Right atrium auricular region (tissue), 2 donors: ENCODE data around the gene GRPEL2. TPM values are rescaled to one million over a fixed set of nuclear protein-coding genes. Genes with fewer than 3 reads are reported as not detected.

ENCODE experiments used
- DNase-seq: peaks from one replicate; pipeline ENCODE4 v3.0.0-alpha.2; 2019; ENCODE audit warnings: low spot score
- H3K27ac ChIP-seq, 2 donors: fragments of 200-600 bp; sonication (generic); 1 replicate in 1 of 2; 2 replicates in 1 of 2; pipeline ENCODE4 v1.5.1; 2016 to 2019
- H3K27me3 ChIP-seq, 2 donors: fragments of 200-600 bp; sonication (generic); one replicate each; pipeline versions ENCODE4 v1.5.1 to v1.6.0; 2017 to 2019
- H3K36me3 ChIP-seq: fragments of 200-600 bp; sonication (generic); one replicate; pipeline ENCODE4 v1.5.1; 2016
- H3K4me1 ChIP-seq, 2 donors: fragments of 200-600 bp; sonication (generic); one replicate each; pipeline versions ENCODE4 v1.5.1 to v1.6.0; 2017 to 2019
- H3K4me3 ChIP-seq, 2 donors: fragments of 200-600 bp; sonication (generic); 1 replicate in 1 of 2; 2 replicates in 1 of 2; pipeline ENCODE4 v1.5.1; 2017 to 2019; ENCODE audit warnings: mild to moderate bottlenecking in 1 of 2, moderate library complexity in 1 of 2
- H3K9me3 ChIP-seq, 2 donors: fragments of 200-600 bp; sonication (generic); one replicate each; pipeline ENCODE4 v1.5.1; 2019
- CTCF ChIP-seq, 2 donors: fragments of 200-600 bp; sonication (generic); IDR thresholded peaks; one replicate each; pipeline ENCODE4 v1.5.1; 2019; ENCODE audit warnings: antibody characterized with exemption in 2 of 2
- total RNA-seq, 2 donors: library from RNA; depleted of rRNA; stranded (reverse); fragments of >200 nt; gene quantifications; one replicate each; pipeline ENCODE4 v1.1.0, GENCODE V29; 2016

The GRPEL2 gene
- total RNA-seq, 2 donors from 2014 or later, result 6.9 to 10.7 TPM

GRCh38 chr5:149352169-149352568 is 6.9 kb downstream of the GRPEL2 start:
- Histone ChIP-seq H3K36me3 (peaks cover 49% of the 10 kb centered on the region), H3K27ac (no peak overlapping the region)

GRCh38 chr5:149353911-149354310 is 8.6 kb downstream of the GRPEL2 start:
- DNase-seq, result no peak
- Histone ChIP-seq H3K27ac (no peak overlapping the region), H3K36me3 (peaks cover 40% of the 10 kb centered on the region)

More at GRCh38 chr5:149352169-149352568, 6.9 kb downstream of the GRPEL2 start:
- Histone ChIP-seq H3K9me3 (no peaks in the 10 kb centered on the region), H3K4me3 (no peak overlapping the region), H3K27me3 (no peaks in the 10 kb centered on the region), H3K4me1 (peaks cover 0 to 11% of the 10 kb centered on the region in 2 donors)
- DNase-seq, result no peak
- no peak for TF ChIP-seq CTCF (IDR thresholded peaks at IDR 0.05)

GRCh38 chr5:149355688-149356087 is 10.4 kb downstream of the GRPEL2 start:
- TF ChIP-seq CTCF (IDR thresholded peaks at IDR 0.05), result no peak
- peaks cover 0 to 12% of the 10 kb centered on the region in 2 donors for H3K4me1 ChIP-seq
- no peaks in the 10 kb centered on the region for H3K9me3 ChIP-seq
- H3K27me3 ChIP-seq, result no peaks in the 10 kb centered on the region
- H3K4me3 ChIP-seq, result no peak overlapping the region
- H3K36me3 ChIP-seq, result peaks cover 22% of the 10 kb centered on the region
- no peak for DNase-seq
- no peak overlapping the region for H3K27ac ChIP-seq

More at GRCh38 chr5:149353911-149354310, 8.6 kb downstream of the GRPEL2 start:
- Histone ChIP-seq H3K27me3 (no peaks in the 10 kb centered on the region), H3K4me3 (no peak overlapping the region), H3K4me1 (peaks cover 0 to 12% of the 10 kb centered on the region in 2 donors), H3K9me3 (no peaks in the 10 kb centered on the region)
- TF ChIP-seq CTCF (IDR thresholded peaks at IDR 0.05), result no peak

GRCh38 chr5:149356391-149356790 is 11.1 kb downstream of the GRPEL2 start:
- H3K27me3 ChIP-seq, result no peaks in the 10 kb centered on the region
- DNase-seq, result no peak
- H3K36me3 ChIP-seq, result peaks cover 15% of the 10 kb centered on the region
- H3K4me1 ChIP-seq, result peaks cover 0 to 12% of the 10 kb centered on the region in 2 donors
- H3K4me3 ChIP-seq, result no peak overlapping the region
- no peaks in the 10 kb centered on the region for H3K9me3 ChIP-seq
- no peak for TF ChIP-seq CTCF (IDR thresholded peaks at IDR 0.05)
- H3K27ac ChIP-seq, result no peak overlapping the region

- Histone ChIP-seq H3K36me3 (peaks cover 4% of the 10 kb centered on the region), H3K27ac (peak within 1 kb of the TSS; percentile 79 to 80), H3K4me1 (peaks cover 0 to 12% of the 10 kb centered on the region in 2 donors), H3K9me3 (no peaks in the 10 kb centered on the region), H3K4me3 (peak within 1 kb of the TSS; percentile 70 to 74), H3K27me3 (no peaks in the 10 kb centered on the region)
- no peak for TF ChIP-seq CTCF (IDR thresholded peaks at IDR 0.05)
- peak; percentile 97 for DNase-seq
Measured at GRCh38 chr5:149357370-149358293, 12.3 kb downstream of the GRPEL2 start, which contains the start of gene PCYOX1L. PCYOX1L (plus strand) TSS chr5:149358046; CDS start chr5:149358069, 23 bp downstream.
